Epithelial cell of proximal tubule (primary cell): ENCODE results near the gene BABAM2. TPM values are rescaled to one million over a fixed set of nuclear protein-coding genes. Genes with fewer than 3 reads are reported as not detected.

Experiments used
- DNase-seq: peaks from one replicate; pipeline ENCODE4 v3.0.0-alpha.2; 2011; ENCODE audit warnings: low read depth
- H3K4me3 ChIP-seq: 2 replicates; pipeline ENCODE4 v1.5.1; 2011; ENCODE audit warnings: low read depth, mild to moderate bottlenecking, low read length
- total RNA-seq: library from RNA; depleted of rRNA; stranded (reverse); fragments of >200 nt; gene quantifications from 2 replicates; pipeline ENCODE4 v1.2.3, GENCODE V29; 2015
- TF ChIP-seq, protein P1 (sequence below): conservative IDR thresholded peaks from 2 replicates; pipeline ENCODE4 v1.5.1; 2012; ENCODE audit warnings: low read depth, mild to moderate bottlenecking, low read length

BABAM2 gene
- total RNA-seq, 1 donor from 2014 or later = 23.6 TPM

DNA sequence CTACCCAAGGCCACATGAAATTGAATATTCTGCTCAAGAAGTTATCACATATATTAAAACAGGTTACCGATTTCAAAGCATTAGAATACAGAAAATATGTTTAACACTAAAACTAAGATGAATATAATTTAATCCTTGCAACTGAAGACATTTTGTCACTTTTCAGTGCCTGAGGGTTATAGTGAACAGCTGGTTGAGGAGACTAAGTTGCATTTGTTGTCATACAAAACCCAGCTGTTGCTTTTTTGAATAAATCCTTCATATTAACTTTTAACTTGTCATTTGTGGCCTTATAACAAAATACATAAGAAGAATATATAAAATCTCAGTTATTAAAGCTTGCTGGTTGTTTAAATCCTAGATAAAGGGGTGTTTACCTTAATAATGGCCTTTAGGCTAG, 37.8 kb upstream of the BABAM2 start:
- no peak overlapping the region for H3K4me3 ChIP-seq
- TF ChIP-seq, protein P1, sequence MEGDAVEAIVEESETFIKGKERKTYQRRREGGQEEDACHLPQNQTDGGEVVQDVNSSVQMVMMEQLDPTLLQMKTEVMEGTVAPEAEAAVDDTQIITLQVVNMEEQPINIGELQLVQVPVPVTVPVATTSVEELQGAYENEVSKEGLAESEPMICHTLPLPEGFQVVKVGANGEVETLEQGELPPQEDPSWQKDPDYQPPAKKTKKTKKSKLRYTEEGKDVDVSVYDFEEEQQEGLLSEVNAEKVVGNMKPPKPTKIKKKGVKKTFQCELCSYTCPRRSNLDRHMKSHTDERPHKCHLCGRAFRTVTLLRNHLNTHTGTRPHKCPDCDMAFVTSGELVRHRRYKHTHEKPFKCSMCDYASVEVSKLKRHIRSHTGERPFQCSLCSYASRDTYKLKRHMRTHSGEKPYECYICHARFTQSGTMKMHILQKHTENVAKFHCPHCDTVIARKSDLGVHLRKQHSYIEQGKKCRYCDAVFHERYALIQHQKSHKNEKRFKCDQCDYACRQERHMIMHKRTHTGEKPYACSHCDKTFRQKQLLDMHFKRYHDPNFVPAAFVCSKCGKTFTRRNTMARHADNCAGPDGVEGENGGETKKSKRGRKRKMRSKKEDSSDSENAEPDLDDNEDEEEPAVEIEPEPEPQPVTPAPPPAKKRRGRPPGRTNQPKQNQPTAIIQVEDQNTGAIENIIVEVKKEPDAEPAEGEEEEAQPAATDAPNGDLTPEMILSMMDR = no peak
- DNase-seq = no peak

DNA sequence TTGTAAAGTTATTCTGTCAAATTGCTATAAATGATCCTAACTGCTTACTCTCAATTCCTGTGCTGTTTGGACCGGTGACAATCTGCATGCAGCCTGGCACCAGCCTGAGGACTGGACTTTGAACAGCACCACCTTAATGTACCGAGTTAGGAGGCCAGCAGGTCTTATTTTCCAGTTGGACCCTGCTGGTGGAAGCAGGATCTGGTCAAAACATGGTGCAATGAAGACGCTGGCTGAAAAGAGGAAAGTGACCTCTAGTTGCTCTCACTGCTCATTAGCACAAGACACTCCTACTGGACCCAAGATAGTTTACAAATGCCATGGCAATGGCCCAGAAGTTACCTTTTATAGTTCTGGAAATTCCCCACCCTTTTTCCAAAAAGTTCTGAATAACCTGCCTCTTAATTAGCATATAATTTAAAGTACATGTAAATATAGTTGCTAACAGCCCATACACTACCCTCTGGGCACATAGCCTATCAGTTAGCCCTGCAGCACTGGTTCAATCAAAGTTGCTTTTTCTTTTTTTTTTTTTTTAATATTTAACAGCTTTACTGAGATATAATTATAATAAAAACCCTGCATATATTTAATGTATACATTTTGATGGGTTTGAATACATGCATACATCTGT, 36.2 kb upstream of the BABAM2 start:
- H3K4me3 ChIP-seq = no peak overlapping the region
- TF ChIP-seq, protein P1 = peak; percentile 24
- DNase-seq = no peak

DNA sequence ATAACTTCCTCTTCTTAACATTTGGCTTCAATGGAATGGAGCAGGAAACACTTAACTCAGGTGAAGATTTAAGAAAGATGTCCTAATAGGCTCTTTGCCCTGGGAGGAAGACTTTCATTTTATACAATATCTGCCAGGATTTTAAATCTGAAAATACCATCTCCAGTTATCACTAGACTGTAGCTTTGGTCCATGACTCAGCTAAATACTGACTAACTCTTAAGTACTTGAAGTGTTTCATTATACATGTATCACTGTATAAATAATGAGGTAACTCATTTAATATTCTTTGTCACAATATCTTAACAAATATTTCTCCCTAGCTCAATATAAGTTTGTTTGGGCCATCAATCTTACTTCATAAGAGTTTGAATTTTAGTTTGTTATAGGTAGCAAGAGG, 35.1 kb upstream of the BABAM2 start:
- H3K4me3 ChIP-seq = no peak overlapping the region
- TF ChIP-seq, protein P1 = no peak
- peak; percentile 68 for DNase-seq

DNA sequence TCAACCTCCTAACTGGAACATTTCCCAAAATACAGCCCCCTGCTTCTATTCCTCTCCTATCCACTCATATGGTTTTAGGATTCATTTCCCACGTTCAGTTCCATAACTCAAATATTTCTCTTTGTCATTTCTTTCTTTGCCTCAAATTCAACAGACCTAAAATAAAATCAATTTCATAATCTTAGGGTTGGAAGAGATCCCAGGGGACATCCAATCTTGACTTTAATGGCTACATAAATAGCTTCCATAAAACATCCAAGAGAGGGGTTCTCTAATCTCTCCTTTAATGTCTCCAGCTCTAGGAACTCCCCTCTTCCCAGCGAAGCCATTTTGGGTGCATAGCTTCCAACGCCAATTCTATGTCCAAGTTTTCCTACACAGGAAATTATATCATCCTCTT, 34.1 kb upstream of the BABAM2 start:
- no peak overlapping the region for H3K4me3 ChIP-seq
- TF ChIP-seq, protein P1 = no peak

DNA sequence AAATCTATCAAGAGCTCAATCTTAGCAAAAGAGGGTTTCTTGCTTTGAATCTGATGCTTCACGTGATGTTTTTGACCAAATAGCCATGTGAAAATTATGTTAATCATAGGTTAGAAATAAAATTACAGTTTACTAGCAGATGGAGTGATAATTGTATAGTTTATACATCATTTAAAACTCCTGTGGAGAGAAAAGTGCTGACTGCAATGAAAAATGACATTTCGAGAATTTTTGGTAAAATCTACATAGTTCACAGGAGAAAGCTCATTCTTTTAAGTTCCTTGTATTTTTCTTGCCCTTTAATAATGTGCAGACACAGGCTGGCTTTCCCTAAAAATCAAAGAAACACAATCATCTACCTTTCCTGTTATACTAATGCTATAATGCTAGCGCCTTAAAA, 33.6 kb upstream of the BABAM2 start:
- H3K4me3 ChIP-seq = no peak overlapping the region
- no peak for DNase-seq
- TF ChIP-seq, protein P1 = no peak

More for the DNA sequence above, 34.1 kb upstream of the BABAM2 start:
- no peak for DNase-seq

DNA sequence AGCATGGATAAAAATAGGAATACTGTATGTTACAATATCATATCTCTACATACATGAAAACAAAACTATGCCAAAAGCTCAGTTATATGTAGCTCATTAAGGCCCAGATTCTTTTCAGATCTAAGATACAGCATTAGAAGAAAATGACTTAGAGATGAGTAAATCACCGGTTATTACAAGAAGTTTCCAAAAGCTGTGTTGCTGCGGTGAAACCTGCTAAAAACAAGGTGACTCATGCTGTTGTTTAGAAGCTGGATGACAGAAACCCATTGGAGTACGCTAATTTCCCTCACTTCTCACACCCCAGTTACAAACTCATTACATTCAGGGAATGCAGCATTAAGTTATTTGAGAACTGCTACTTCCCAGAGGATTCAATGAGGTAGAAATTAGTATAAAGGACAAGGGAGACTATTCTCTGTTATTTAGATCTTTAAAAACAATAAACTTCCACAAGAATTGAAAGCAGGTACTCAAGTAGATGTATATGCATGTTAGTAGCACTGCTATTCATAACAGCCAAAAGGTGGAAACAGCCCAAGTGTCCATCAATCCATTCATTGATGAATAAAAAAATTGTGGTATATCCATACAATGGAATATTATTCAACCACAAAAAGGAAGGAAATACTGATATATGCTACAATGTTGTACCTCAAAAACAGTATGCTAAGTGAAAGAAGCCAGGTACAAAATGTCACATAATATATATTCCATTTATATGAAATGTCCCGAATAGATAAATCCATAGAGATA, 32.9 kb upstream of the BABAM2 start:
- peak; percentile 97 for DNase-seq
- H3K4me3 ChIP-seq = no peak overlapping the region
- TF ChIP-seq, protein P1 = no peak
